Esophagus muscularis mucosa (tissue), 4 donors: ENCODE measurements around the gene PLEK2.

Source experiments
- EP300 ChIP-seq: sonication (generic); formaldehyde crosslinking; IDR thresholded peaks from one replicate; pipeline ENCODE4 v1.6.1; 2017; ENCODE audit warnings: antibody characterized with exemption
- POLR2A ChIP-seq: fragments of 450-650 bp; IDR thresholded peaks from one replicate; pipeline ENCODE4 v1.6.1; 2017; ENCODE audit warnings: antibody characterized with exemption, moderate library complexity, mild to moderate bottlenecking, low read depth
- POLR2AphosphoS5 ChIP-seq, 2 donors: sonication (generic); formaldehyde crosslinking; IDR thresholded peaks; one replicate each; pipeline ENCODE4 v1.6.1; 2017; ENCODE audit warnings: antibody characterized with exemption in 2 of 2
- TF ChIP-seq, protein P1 (sequence below), 3 experiments: fragments of 200-600 bp in 2 of 3; fragments of 450-650 bp in 1 of 3; sonication (generic) in 2 of 3; IDR thresholded peaks; one replicate each; pipeline ENCODE4 v1.5.1; 2017 to 2019; ENCODE audit warnings: antibody characterized with exemption in 3 of 3, mild to moderate bottlenecking in 2 of 3, moderate library complexity in 1 of 3

DNA sequence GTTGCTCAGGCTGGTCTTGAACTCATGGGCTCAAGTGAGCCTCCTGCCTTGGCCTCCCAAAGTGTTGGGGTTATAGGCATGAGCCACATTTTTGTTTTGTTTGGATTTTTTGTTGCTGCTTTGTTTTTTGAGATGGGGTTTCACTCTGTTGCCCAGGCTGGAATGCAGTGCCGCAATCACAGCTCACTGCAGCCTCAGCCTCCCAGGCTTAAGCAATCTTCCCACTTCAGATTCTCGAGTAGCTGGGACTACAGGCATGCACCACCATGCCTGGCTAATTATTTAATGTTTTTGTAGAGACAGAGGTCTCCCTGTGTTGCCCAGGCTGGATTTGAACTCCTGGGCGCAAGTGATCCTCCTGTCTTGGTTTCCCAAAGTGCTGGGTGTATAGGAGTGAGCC, 5.7 kb upstream of the PLEK2 start:
- TF ChIP-seq POLR2A (no peak), EP300 (no peak), POLR2AphosphoS5 (IDR thresholded peaks at IDR 0.05) (no peak)
- TF ChIP-seq, protein P1, sequence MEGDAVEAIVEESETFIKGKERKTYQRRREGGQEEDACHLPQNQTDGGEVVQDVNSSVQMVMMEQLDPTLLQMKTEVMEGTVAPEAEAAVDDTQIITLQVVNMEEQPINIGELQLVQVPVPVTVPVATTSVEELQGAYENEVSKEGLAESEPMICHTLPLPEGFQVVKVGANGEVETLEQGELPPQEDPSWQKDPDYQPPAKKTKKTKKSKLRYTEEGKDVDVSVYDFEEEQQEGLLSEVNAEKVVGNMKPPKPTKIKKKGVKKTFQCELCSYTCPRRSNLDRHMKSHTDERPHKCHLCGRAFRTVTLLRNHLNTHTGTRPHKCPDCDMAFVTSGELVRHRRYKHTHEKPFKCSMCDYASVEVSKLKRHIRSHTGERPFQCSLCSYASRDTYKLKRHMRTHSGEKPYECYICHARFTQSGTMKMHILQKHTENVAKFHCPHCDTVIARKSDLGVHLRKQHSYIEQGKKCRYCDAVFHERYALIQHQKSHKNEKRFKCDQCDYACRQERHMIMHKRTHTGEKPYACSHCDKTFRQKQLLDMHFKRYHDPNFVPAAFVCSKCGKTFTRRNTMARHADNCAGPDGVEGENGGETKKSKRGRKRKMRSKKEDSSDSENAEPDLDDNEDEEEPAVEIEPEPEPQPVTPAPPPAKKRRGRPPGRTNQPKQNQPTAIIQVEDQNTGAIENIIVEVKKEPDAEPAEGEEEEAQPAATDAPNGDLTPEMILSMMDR (IDR thresholded peaks at IDR 0.05) = no peak
